Measurements from ENCODE around the gene ATF7IP2. TPM values are rescaled to one million over a fixed set of nuclear protein-coding genes. Genes with fewer than 3 reads are reported as not detected.

The ATF7IP2 gene
- total and polyA plus RNA-seq, 2 of the 13 experiments (the other 11 are each of a cell fraction or from before 2014, with no cell fraction given), result 117 to 217 TPM

DNA sequence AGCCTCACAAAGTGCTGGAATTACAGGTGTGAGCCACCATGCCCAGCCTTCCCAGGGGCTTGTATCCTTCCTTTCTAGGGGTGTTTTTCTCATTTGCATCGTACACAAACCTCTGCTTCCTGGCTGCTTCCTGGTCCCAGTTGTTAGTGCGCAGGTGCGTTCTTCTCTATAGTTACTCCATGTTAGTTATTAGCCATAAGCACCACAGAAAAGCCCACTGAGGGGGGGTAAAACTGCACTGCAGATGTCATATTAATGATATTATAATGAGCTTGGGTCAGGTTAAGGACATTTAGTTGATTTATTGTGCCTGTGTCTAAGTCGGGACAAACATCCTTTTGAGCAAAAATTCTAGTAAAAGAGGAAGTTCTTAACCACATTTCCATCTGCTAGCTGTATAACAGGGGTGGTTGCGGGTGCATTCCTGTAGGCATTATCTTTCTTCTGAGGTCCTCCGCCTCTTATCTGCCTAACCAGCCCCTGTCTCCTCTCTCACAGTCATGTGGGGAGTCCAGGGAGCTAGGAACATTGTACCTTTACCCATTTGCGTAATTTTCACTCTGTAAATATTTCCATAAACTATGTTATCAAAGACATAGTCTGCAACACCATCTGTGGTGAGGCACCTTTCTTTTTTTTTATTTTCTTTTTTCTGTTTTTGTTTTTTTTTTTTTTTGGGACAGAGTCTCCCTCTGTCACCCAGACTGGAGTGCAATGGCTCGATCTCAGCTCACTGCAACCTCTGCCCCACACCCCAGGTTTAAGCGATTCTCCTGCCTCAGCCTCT, 23.6 kb upstream of the ATF7IP2 start (continued):
- TF ChIP-seq ZNF275 (CRISPR knock-in tag; IDR thresholded peaks at IDR 0.05; ENCODE audit: borderline replicate concordance) (peak; percentile 55; the same call in 1 of the 2 replicates), PRMT3 (CRISPR knock-in tag; IDR thresholded peaks at IDR 0.05; ENCODE audit: borderline replicate concordance, low read depth) (no peak), CHCHD3 (CRISPR knock-in tag; IDR thresholded peaks at IDR 0.05) (0 out of 2 replicates have a peak, but pooled peaks have one; percentile 42), ZNF746 (CRISPR knock-in tag; IDR thresholded peaks at IDR 0.05) (no peak), ZFP1 (CRISPR knock-in tag; IDR thresholded peaks at IDR 0.05) (no peak), SP4 (CRISPR knock-in tag; IDR thresholded peaks at IDR 0.05) (no peak), HHEX (CRISPR knock-in tag; IDR thresholded peaks at IDR 0.05) (no peak), DNMT3B (CRISPR knock-in tag; conservative IDR thresholded peaks at IDR 0.05) (no peak), FLYWCH1 (CRISPR knock-in tag; IDR thresholded peaks at IDR 0.05) (no peak), ZFP41 (CRISPR knock-in tag; IDR thresholded peaks at IDR 0.05; ENCODE audit: borderline replicate concordance) (no peak), CREB1 (IDR thresholded peaks at IDR 0.05) (no peak), CREB1 (CRISPR knock-in tag; IDR thresholded peaks at IDR 0.05) (peak; percentile 71; the same call in 1 of the 2 replicates), ZNF792 (CRISPR knock-in tag; IDR thresholded peaks at IDR 0.05) (0 out of 2 replicates have a peak, but pooled peaks have one; percentile 50), ZNF326 (CRISPR knock-in tag; IDR thresholded peaks at IDR 0.05; ENCODE audit: borderline replicate concordance) (no peak), ATF7-NPFF (CRISPR knock-in tag; IDR thresholded peaks at IDR 0.05; ENCODE audit: low read depth) (no peak), MIER2 (CRISPR knock-in tag; IDR thresholded peaks at IDR 0.05) (0 out of 2 replicates have a peak, but pooled peaks have one; percentile 43), MIER3 (CRISPR knock-in tag; IDR thresholded peaks at IDR 0.05; ENCODE audit: borderline replicate concordance) (peak; percentile 34; the same call in 1 of the 2 replicates), KMT2A (CRISPR knock-in tag; IDR thresholded peaks at IDR 0.05) (no peak), PAWR (CRISPR knock-in tag; IDR thresholded peaks at IDR 0.05; ENCODE audit: borderline replicate concordance) (no peak)
- TF ChIP-seq, protein P1, sequence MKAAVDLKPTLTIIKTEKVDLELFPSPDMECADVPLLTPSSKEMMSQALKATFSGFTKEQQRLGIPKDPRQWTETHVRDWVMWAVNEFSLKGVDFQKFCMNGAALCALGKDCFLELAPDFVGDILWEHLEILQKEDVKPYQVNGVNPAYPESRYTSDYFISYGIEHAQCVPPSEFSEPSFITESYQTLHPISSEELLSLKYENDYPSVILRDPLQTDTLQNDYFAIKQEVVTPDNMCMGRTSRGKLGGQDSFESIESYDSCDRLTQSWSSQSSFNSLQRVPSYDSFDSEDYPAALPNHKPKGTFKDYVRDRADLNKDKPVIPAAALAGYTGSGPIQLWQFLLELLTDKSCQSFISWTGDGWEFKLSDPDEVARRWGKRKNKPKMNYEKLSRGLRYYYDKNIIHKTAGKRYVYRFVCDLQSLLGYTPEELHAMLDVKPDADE (CRISPR knock-in tag; IDR thresholded peaks at IDR 0.05), result no peak
- TF ChIP-seq, protein P2, sequence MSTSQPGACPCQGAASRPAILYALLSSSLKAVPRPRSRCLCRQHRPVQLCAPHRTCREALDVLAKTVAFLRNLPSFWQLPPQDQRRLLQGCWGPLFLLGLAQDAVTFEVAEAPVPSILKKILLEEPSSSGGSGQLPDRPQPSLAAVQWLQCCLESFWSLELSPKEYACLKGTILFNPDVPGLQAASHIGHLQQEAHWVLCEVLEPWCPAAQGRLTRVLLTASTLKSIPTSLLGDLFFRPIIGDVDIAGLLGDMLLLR (CRISPR knock-in tag; IDR thresholded peaks at IDR 0.05), result no peak
- TF ChIP-seq, protein P3, sequence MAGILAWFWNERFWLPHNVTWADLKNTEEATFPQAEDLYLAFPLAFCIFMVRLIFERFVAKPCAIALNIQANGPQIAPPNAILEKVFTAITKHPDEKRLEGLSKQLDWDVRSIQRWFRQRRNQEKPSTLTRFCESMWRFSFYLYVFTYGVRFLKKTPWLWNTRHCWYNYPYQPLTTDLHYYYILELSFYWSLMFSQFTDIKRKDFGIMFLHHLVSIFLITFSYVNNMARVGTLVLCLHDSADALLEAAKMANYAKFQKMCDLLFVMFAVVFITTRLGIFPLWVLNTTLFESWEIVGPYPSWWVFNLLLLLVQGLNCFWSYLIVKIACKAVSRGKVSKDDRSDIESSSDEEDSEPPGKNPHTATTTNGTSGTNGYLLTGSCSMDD (CRISPR knock-in tag; IDR thresholded peaks at IDR 0.05), result no peak
- TF ChIP-seq, protein P4, sequence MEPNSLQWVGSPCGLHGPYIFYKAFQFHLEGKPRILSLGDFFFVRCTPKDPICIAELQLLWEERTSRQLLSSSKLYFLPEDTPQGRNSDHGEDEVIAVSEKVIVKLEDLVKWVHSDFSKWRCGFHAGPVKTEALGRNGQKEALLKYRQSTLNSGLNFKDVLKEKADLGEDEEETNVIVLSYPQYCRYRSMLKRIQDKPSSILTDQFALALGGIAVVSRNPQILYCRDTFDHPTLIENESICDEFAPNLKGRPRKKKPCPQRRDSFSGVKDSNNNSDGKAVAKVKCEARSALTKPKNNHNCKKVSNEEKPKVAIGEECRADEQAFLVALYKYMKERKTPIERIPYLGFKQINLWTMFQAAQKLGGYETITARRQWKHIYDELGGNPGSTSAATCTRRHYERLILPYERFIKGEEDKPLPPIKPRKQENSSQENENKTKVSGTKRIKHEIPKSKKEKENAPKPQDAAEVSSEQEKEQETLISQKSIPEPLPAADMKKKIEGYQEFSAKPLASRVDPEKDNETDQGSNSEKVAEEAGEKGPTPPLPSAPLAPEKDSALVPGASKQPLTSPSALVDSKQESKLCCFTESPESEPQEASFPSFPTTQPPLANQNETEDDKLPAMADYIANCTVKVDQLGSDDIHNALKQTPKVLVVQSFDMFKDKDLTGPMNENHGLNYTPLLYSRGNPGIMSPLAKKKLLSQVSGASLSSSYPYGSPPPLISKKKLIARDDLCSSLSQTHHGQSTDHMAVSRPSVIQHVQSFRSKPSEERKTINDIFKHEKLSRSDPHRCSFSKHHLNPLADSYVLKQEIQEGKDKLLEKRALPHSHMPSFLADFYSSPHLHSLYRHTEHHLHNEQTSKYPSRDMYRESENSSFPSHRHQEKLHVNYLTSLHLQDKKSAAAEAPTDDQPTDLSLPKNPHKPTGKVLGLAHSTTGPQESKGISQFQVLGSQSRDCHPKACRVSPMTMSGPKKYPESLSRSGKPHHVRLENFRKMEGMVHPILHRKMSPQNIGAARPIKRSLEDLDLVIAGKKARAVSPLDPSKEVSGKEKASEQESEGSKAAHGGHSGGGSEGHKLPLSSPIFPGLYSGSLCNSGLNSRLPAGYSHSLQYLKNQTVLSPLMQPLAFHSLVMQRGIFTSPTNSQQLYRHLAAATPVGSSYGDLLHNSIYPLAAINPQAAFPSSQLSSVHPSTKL (CRISPR knock-in tag; IDR thresholded peaks at IDR 0.05), result peak; percentile 85
